AG10803 (cell line): ENCODE results near the gene ESRRG.

Source experiments
- DNase-seq: peaks from one replicate; pipeline ENCODE4 v3.0.0; 2010; ENCODE audit warnings: low read depth
- H3K4me3 ChIP-seq: 2 replicates; pipeline ENCODE4 v1.5.1; 2011; ENCODE audit warnings: mild to moderate bottlenecking, low read length, control low read depth
- TF ChIP-seq, protein P1 (sequence below): conservative IDR thresholded peaks from 2 replicates; pipeline ENCODE4 v1.5.1; 2011; ENCODE audit warnings: mild to moderate bottlenecking, low read length, control low read depth, inconsistent platforms

The ESRRG gene

GRCh38 chr1:216523043-216523442, 200.2 kb downstream of the ESRRG start:
- DNase-seq = no peak
- TF ChIP-seq, protein P1, sequence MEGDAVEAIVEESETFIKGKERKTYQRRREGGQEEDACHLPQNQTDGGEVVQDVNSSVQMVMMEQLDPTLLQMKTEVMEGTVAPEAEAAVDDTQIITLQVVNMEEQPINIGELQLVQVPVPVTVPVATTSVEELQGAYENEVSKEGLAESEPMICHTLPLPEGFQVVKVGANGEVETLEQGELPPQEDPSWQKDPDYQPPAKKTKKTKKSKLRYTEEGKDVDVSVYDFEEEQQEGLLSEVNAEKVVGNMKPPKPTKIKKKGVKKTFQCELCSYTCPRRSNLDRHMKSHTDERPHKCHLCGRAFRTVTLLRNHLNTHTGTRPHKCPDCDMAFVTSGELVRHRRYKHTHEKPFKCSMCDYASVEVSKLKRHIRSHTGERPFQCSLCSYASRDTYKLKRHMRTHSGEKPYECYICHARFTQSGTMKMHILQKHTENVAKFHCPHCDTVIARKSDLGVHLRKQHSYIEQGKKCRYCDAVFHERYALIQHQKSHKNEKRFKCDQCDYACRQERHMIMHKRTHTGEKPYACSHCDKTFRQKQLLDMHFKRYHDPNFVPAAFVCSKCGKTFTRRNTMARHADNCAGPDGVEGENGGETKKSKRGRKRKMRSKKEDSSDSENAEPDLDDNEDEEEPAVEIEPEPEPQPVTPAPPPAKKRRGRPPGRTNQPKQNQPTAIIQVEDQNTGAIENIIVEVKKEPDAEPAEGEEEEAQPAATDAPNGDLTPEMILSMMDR = no peak
- H3K4me3 ChIP-seq = no peak overlapping the region

DNA sequence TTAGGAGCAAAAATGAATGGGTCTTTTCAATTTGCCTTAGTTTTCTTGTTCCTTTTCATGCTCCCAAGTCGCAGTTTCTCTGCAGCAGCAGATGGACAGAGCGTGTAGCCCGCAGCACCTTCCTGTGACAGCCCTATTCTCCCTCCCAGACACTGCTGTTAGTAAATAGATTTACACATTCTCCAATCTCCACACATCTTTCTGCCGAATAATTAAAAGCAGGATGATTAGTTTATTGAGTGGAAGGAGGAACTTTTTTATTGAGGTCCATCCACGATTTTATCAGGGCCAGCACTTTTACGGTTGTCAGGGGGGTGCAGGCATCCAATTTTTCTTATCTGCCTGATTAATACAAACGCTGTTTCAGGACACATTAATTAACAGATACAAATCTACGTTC, 201.8 kb downstream of the ESRRG start:
- TF ChIP-seq, protein P1 = no peak
- no peak for DNase-seq
- no peak overlapping the region for H3K4me3 ChIP-seq

DNA sequence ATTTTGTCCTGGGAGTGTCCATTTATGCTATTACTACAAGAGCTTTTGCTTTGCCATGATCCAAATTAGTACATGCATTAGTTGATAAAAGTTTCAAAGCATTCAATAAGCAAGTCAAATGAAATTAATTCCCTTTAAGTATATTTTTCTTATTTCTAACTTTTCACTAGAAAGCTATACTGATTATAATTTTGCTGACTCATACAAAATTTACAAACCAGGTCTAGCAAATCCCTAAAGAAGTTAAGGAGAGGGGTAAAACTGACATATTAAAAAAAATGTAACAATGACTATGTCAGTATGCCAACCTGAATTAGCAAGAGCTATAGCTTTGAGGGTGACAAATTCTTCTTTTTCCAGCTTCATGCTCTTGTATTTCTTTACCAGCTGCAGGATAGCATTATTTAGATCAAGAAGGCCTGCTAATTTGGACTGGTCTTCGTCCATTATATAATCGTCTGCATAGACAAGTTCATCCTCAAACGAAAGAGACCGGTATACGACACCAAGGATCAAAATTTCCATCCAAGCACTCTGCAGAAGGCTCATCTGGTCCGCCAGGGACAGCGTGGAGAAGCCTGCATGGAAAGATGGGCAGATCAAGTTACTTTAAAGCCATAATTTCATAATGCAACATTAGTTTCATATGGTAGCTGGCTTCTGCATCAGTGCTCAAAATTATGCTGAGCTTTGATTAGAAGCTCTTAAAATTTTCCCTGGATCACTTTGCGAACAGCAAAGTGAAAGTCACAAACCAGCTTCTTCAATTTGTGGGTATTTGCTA, 204.2 kb downstream of the ESRRG start:
- DNase-seq = no peak
- H3K4me3 ChIP-seq = no peak overlapping the region
- TF ChIP-seq, protein P1 = no peak

DNA sequence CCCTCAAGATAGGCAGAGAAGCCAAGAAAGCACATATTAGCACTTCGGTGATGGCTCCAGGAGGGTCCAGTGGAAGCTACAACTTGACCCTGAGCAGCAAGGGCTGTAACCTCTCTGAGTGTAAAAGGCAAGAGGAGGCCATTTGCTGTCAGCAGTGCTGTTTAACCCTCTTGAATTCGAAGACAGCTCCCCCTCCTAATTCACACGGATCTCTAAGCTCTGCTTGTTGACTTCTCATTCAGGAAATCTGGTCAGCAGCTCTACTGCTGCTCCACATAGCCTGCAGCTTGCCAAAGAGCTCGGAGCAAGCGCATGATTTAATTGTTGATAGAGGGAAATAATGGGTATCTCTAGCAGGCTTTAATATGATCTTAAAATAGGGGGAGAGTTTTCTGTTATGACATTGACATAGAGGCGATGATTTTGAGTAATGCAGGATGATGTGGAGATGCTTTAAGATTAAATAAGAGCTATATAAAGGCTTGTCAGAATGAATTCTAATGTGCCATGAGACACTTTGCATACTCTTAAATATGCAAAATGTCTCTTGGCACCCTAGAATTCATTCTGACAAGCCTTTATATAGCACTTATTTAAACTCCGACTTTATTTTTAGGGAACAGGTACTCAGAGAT, 220.6 kb downstream of the ESRRG start:
- TF ChIP-seq, protein P1 = no peak
- no peak overlapping the region for H3K4me3 ChIP-seq

DNA sequence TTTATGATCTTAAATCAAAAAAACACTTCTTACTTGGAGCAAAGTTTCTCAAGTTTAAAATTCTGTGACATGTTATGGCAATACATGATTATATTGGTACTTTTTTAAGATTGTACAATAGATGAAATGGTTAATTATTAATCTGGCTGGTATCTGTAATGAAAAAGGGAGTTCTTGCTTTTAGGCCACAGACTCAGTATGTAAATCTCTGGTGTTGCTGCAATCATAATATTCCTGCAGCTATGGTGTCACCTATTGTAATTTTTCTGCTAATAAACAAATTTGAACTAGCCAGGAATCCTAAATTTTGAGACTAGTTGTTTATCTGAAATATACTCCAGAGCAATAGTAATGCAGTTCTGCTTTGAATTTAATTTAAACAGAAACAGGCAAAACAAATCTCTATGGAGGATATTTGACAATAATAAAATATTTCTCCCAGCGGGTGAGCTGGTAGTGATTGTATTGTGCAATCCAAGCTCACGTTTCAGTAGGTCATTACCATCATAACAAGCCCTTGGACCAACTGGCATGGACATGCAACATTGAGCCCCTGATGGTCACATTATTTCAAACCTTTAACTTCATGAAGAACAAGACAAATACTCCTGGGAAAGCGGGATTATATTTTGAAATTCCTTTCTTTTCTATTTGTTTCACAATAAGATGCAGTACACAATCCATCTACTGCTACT, 222.8 kb downstream of the ESRRG start:
- no peak overlapping the region for H3K4me3 ChIP-seq
- DNase-seq = no peak
- TF ChIP-seq, protein P1 = no peak

More for the DNA sequence above, 220.6 kb downstream of the ESRRG start:
- DNase-seq = no peak

GRCh38 chr1:216499581-216500272, 223.5 kb downstream of the ESRRG start:
- TF ChIP-seq, protein P1 = no peak
- DNase-seq = no peak
- no peak overlapping the region for H3K4me3 ChIP-seq
